Aorta (tissue), 5 donors: ENCODE measurements around the gene WDR6. TPM values are rescaled to one million over a fixed set of nuclear protein-coding genes. Genes with fewer than 3 reads are reported as not detected.

Source experiments
- ATAC-seq: fragments of 200-7000 bp; cut with Tn5 transposase; one replicate; pipeline ENCODE4 v1.9.1; 2022; ENCODE audit warnings: moderate library complexity; ENCODE audit not compliant: low FRiP score
- DNase-seq, 2 donors: peaks; one replicate each; pipeline ENCODE4 v3.0.0-alpha.2; 2020
- H3K27ac ChIP-seq, 2 donors: one replicate each; pipeline ENCODE4 v1.5.1; 2013; ENCODE audit warnings: low read length in 2 of 2, mild to moderate bottlenecking in 2 of 2, moderate library complexity in 2 of 2, control low read depth in 1 of 2, inconsistent platforms in 1 of 2, low read depth in 1 of 2
- H3K27me3 ChIP-seq, 2 donors: one replicate each; pipeline ENCODE4 v1.6.1; 2013; ENCODE audit warnings: control low read depth in 1 of 2, low read length in 1 of 2, mild to moderate bottlenecking in 1 of 2, moderate library complexity in 1 of 2; ENCODE audit not compliant: insufficient read depth in 2 of 2, control insufficient read depth in 1 of 2
- H3K36me3 ChIP-seq, 2 donors: one replicate each; pipeline ENCODE4 v1.6.1; 2013; ENCODE audit warnings: control low read depth in 1 of 2, low read length in 1 of 2, mild to moderate bottlenecking in 1 of 2; ENCODE audit not compliant: insufficient read depth in 2 of 2, control insufficient read depth in 1 of 2
- H3K4me1 ChIP-seq, 2 donors: one replicate each; pipeline ENCODE4 v1.6.1; 2013; ENCODE audit warnings: low read length in 2 of 2, control low read depth in 1 of 2, mild to moderate bottlenecking in 1 of 2, moderate library complexity in 1 of 2; ENCODE audit not compliant: insufficient read depth in 2 of 2, control insufficient read depth in 1 of 2
- H3K4me3 ChIP-seq, 2 donors: one replicate each; pipeline ENCODE4 v1.5.1; 2013; ENCODE audit warnings: low read length in 2 of 2, control low read depth in 1 of 2, mild to moderate bottlenecking in 1 of 2
- H3K9me3 ChIP-seq: one replicate; pipeline ENCODE4 v1.6.1; 2013; ENCODE audit warnings: mild to moderate bottlenecking, low read length; ENCODE audit not compliant: control insufficient read depth
- WGBS, 2 donors: extraction: QIAGEN DNeasy Blood & Tissue Kit; methylation state at CpG; one replicate each; pipeline ENCODE4 v1.1.7; 2013; 5-methylcytosine and 5-hydroxymethylcytosine counted together
- intact Hi-C, 2 donors: fragments of 100-400 bp; cut with DNase I; formaldehyde crosslinking; loops; one replicate each; pipeline versions ENCODE4 v1.14.2 to v1.15.0; 2022
- polyA plus RNA-seq, 2 donors: library from polyadenylated mRNA; stranded (reverse); fragments of 200-250 nt; gene quantifications; one replicate each; pipeline ENCODE4 v1.2.3, GENCODE V29; 2013
- total RNA-seq, 2 donors: library from RNA; stranded (reverse); fragmentation: NEBNext Ultra II Directional; extraction: Animal tissue kit (Norgen Biotek cat#: 25700); gene quantifications; one replicate each; pipeline ENCODE4 v1.2.1, GENCODE V29; 2021
- donor health status: healthy with polysubstance abuse.
- donor health status: Bipolar disorder and iron deficiency.
- donor health status: DM: no; HTN: no; CAD: no.
- donor health status: DM: no; HTN: no; CAD: no.
- donor health status: DM: yes; HTN: yes; CAD: no.

The WDR6 gene
- total and polyA plus RNA-seq, 4 donors: 24.0 to 232 (median 135) TPM

GRCh38 chr3:49027634-49028033 is 20.4 kb downstream of the WDR6 start:
- intact Hi-C loops: loop anchor here in 1 of 2 donors (5.0 kb wide), 2 partner anchors 35 to 65 kb away; partner anchors contain the start of genes P4HTM and QRICH1
- H3K27me3 ChIP-seq: peaks cover 0 to 1% of the 10 kb centered on the region in 2 donors
- ATAC-seq (no peak), DNase-seq (no peak)
- H3K36me3 ChIP-seq: peaks cover 0 to 10% of the 10 kb centered on the region in 2 donors
- no peak overlapping the region for H3K27ac ChIP-seq
- 94% methylated on average over 9 of the region's 9 CpGs for WGBS, 2 donors
- H3K4me3 ChIP-seq: no peak overlapping the region
- no peaks in the 10 kb centered on the region for H3K4me1 ChIP-seq
- no peaks in the 10 kb centered on the region for H3K9me3 ChIP-seq

- no peaks in the 10 kb centered on the region for H3K9me3 ChIP-seq
- 79 to 81% methylated on average over 4 of the region's 4 CpGs for WGBS, 2 donors
- peaks cover 0 to 1% of the 10 kb centered on the region in 2 donors for H3K27me3 ChIP-seq
- peaks cover 0 to 13% of the 10 kb centered on the region in 2 donors for H3K36me3 ChIP-seq
- peak overlapping the region in 1 of 2 donors; percentile 72 for H3K27ac ChIP-seq
- no peak overlapping the region for H3K4me3 ChIP-seq
- DNase-seq: no peak
- no peaks in the 10 kb centered on the region for H3K4me1 ChIP-seq
- intact Hi-C loops: loop anchor here in 1 of 2 donors (5.0 kb wide), 2 partner anchors 36 to 64 kb away; partner anchors contain the start of genes P4HTM and QRICH1
- no peak for ATAC-seq
These were observed 21.1 kb downstream of the WDR6 start for GRCh38 chr3:49028298-49028672.

- 1 to 2% methylated on average over 55 of the region's 55 CpGs for WGBS, 2 donors
- intact Hi-C loops: loop anchor here in 1 of 2 donors (5.0 kb wide), 2 partner anchors 37 to 63 kb away; partner anchors contain the start of genes P4HTM and QRICH1
- Histone ChIP-seq H3K9me3 (no peaks in the 10 kb centered on the region), H3K4me3 (peak within 1 kb of the TSS; percentile 19 to 37), H3K4me1 (no peaks in the 10 kb centered on the region), H3K27ac (peak within 1 kb of the TSS in 1 of 2 donors; percentile 72), H3K36me3 (peaks cover 0 to 13% of the 10 kb centered on the region in 2 donors), H3K27me3 (peaks cover 0 to 1% of the 10 kb centered on the region in 2 donors)
- DNase-seq (peak; percentile 96 to 98), ATAC-seq (peak; percentile 97)
These were observed 21.7 kb downstream of the WDR6 start, which contains the start of gene IMPDH2 for GRCh38 chr3:49028673-49029562. IMPDH2 (minus strand) TSS chr3:49029398; CDS start chr3:49029350, 48 bp downstream.

- intact Hi-C loops: loop anchor here in 1 of 2 donors (5.0 kb wide), 2 partner anchors 37 to 63 kb away; partner anchors contain the start of genes P4HTM and QRICH1
- Histone ChIP-seq H3K27me3 (peaks cover 0 to 1% of the 10 kb centered on the region in 2 donors), H3K4me3 (no peak overlapping the region), H3K27ac (no peak overlapping the region), H3K4me1 (no peaks in the 10 kb centered on the region), H3K36me3 (peaks cover 0 to 13% of the 10 kb centered on the region in 2 donors), H3K9me3 (no peaks in the 10 kb centered on the region)
- DNase-seq (no peak), ATAC-seq (no peak)
- WGBS, 2 donors: 0 to 1% methylated on average over 7 of the region's 7 CpGs
These were observed 22.3 kb downstream of the WDR6 start for GRCh38 chr3:49029563-49029884.

DNA sequence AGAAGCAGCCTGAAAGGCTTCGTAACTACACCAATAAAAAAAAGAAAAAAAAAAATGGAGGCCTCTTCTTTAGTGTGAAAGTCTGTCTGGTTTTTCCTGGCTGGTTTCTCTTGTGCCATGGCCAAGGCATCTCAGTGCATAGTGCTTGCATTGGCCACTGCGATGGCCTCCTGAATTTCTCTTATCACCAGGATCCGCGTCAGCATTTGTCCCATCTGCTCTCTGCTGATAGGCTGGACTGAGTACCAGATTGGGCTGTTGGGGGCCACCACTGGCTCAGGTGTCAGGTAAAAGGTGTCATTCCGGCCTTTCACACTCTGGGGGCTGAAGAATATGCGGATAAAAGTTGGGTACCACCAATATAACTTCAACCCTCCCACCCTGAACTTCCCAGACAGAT is 23.1 kb downstream of the WDR6 start:
- Histone ChIP-seq H3K4me3 (no peak overlapping the region), H3K9me3 (no peaks in the 10 kb centered on the region), H3K36me3 (peaks cover 0 to 11% of the 10 kb centered on the region in 2 donors), H3K27me3 (peaks cover 0 to 1% of the 10 kb centered on the region in 2 donors), H3K4me1 (no peaks in the 10 kb centered on the region), H3K27ac (no peak overlapping the region)
- no peak for ATAC-seq
- DNase-seq: no peak
- 82 to 83% methylated on average over 6 of the region's 6 CpGs for WGBS, 2 donors
- intact Hi-C loops: no loop called here

- peaks cover 2 to 8% of the 10 kb centered on the region in 2 donors for H3K36me3 ChIP-seq
- 85 to 86% methylated on average over 6 of the region's 6 CpGs for WGBS, 2 donors
- no peak overlapping the region for H3K4me3 ChIP-seq
- peaks cover 0 to 1% of the 10 kb centered on the region in 2 donors for H3K27me3 ChIP-seq
- no peak overlapping the region for H3K27ac ChIP-seq
- no peak for ATAC-seq
- intact Hi-C loops: no loop called here
- no peaks in the 10 kb centered on the region for H3K4me1 ChIP-seq
- H3K9me3 ChIP-seq: no peaks in the 10 kb centered on the region
- DNase-seq: no peak
These were observed 25.6 kb downstream of the WDR6 start for GRCh38 chr3:49032646-49033304.

DNA sequence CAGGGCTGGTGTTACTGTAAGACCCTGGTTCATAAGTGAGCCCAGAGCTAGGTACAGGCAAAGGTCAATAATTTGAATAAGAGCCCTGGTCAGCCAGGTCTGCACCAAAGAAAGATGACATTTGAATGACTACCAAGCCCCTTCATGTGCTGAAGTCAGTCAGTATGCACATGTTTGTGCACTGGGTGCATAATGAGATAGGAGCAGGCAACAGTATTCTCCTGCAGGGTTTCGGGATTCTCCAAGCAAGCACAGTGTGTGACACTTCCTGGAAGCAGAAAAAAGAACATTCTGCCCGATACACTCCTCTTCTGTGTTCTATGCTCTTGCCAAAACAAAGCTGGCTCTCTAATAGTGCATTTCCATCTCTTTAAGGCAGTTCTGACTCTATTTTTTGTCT is 27.5 kb downstream of the WDR6 start:
- WGBS, 2 donors: 80 to 84% methylated on average over 2 of the region's 2 CpGs
- intact Hi-C loops: no loop called here
- no peak for DNase-seq
- H3K27me3 ChIP-seq: no peaks in the 10 kb centered on the region
- no peaks in the 10 kb centered on the region for H3K9me3 ChIP-seq
- H3K4me1 ChIP-seq: no peaks in the 10 kb centered on the region
- no peak overlapping the region for H3K27ac ChIP-seq
- H3K36me3 ChIP-seq: peaks cover 2 to 8% of the 10 kb centered on the region in 2 donors
- no peak overlapping the region for H3K4me3 ChIP-seq
- ATAC-seq: no peak

DNA sequence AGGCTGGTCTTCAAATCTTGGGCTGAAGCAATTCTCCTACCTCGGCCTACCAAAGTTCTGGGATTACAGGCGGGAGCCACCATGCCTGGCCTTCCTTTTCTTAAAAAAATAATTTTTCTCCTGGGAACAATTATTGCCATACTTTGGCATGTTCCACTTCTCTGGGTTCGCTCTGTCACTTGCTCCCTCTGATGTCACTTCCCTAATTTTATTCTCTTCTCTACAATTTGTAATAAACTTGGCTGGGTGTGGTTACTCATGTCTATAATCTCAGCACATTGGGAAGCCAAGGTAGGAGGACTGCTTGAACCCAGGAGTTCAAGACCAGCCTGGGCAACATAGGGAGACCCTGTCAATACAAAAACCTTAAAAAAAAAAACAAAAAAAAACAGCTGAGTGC is 28.1 kb downstream of the WDR6 start:
- Histone ChIP-seq H3K4me3 (no peak overlapping the region), H3K9me3 (no peaks in the 10 kb centered on the region), H3K4me1 (no peaks in the 10 kb centered on the region), H3K27ac (no peak overlapping the region), H3K36me3 (peaks cover 2 to 8% of the 10 kb centered on the region in 2 donors), H3K27me3 (no peaks in the 10 kb centered on the region)
- 84% methylated on average over 3 of the region's 3 CpGs for WGBS, 2 donors
- no peak for ATAC-seq
- intact Hi-C loops: no loop called here
- DNase-seq: no peak
